Transverse colon (tissue), 4 donors: ENCODE results near the gene DISP3.

ENCODE experiments used
- EP300 ChIP-seq: sonication (generic); formaldehyde crosslinking; IDR thresholded peaks from one replicate; pipeline ENCODE4 v1.6.1; 2017; ENCODE audit warnings: antibody characterized with exemption, low read depth
- POLR2A ChIP-seq: fragments of 450-650 bp; IDR thresholded peaks from one replicate; pipeline ENCODE4 v1.6.1; 2016; ENCODE audit warnings: antibody characterized with exemption, mild to moderate bottlenecking, moderate library complexity
- POLR2AphosphoS5 ChIP-seq, 3 donors: sonication (generic); formaldehyde crosslinking; IDR thresholded peaks; one replicate each; pipeline ENCODE4 v1.6.1; 2016; ENCODE audit warnings: antibody characterized with exemption in 3 of 3
- TF ChIP-seq, protein P1 (sequence below), 5 experiments: fragments of 200-600 bp in 3 of 5; fragments of 450-650 bp in 2 of 5; sonication (generic) in 3 of 5; IDR thresholded peaks; 1 replicate in 2 of 5; 2 replicates in 3 of 5; pipeline ENCODE4 v1.5.1; 2016 to 2017; ENCODE audit warnings: antibody characterized with exemption in 5 of 5, inconsistent platforms in 3 of 5, mild to moderate bottlenecking in 2 of 5, moderate library complexity in 1 of 5

DNA sequence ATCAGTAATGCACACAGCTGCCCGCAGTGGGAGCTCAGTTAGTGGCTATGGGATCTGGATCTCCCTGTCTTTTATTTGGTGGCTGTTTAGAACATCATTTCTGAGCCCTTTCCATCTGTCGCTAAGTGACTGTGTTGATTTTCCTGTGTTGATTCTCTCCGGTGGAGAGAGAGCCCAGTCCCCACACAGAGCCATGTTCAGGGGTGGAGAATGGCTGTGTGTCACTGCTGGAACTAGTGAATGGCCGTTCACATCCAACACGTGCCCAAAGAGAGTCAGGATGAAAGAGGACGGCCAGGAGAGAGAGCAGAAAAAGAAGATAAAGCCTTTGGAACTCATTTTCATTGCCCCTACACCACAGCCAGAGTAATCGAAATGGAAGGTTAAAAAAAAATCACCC is 99.0 kb downstream of the DISP3 start:
- TF ChIP-seq POLR2AphosphoS5 (IDR thresholded peaks at IDR 0.05) (no peak), POLR2A (no peak), EP300 (no peak)
- TF ChIP-seq, protein P1, sequence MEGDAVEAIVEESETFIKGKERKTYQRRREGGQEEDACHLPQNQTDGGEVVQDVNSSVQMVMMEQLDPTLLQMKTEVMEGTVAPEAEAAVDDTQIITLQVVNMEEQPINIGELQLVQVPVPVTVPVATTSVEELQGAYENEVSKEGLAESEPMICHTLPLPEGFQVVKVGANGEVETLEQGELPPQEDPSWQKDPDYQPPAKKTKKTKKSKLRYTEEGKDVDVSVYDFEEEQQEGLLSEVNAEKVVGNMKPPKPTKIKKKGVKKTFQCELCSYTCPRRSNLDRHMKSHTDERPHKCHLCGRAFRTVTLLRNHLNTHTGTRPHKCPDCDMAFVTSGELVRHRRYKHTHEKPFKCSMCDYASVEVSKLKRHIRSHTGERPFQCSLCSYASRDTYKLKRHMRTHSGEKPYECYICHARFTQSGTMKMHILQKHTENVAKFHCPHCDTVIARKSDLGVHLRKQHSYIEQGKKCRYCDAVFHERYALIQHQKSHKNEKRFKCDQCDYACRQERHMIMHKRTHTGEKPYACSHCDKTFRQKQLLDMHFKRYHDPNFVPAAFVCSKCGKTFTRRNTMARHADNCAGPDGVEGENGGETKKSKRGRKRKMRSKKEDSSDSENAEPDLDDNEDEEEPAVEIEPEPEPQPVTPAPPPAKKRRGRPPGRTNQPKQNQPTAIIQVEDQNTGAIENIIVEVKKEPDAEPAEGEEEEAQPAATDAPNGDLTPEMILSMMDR (IDR thresholded peaks at IDR 0.05) = no peak
